H9 (cell line): ENCODE data around the gene ACTL8. TPM values are rescaled to one million over a fixed set of nuclear protein-coding genes. Genes with fewer than 3 reads are reported as not detected.

ENCODE experiments used
- DNase-seq: peaks from one replicate; pipeline ENCODE4 v3.0.0-alpha.2; 2017
- H2AFZ ChIP-seq: one replicate; pipeline ENCODE4 v1.6.1; 2013; ENCODE audit warnings: mild to moderate bottlenecking, low read length, control low read depth, moderate library complexity
- H2AK5ac ChIP-seq: 2 replicates; pipeline ENCODE4 v1.6.1; 2013; ENCODE audit warnings: low read length, control low read depth, mixed read lengths; ENCODE audit not compliant: insufficient read length
- H2BK120ac ChIP-seq: one replicate; pipeline ENCODE4 v1.6.1; 2013; ENCODE audit warnings: low read depth, mild to moderate bottlenecking, low read length, control low read depth, inconsistent platforms; ENCODE audit not compliant: poor library complexity, severe bottlenecking
- H2BK12ac ChIP-seq: 2 replicates; pipeline ENCODE4 v1.6.1; 2013; ENCODE audit warnings: low read length, control low read depth, mixed read lengths, low read depth; ENCODE audit not compliant: insufficient read length
- H2BK15ac ChIP-seq: 2 replicates; pipeline ENCODE4 v1.6.1; 2013; ENCODE audit warnings: low read depth, low read length, control low read depth
- H2BK20ac ChIP-seq: one replicate; pipeline ENCODE4 v1.6.1; 2013; ENCODE audit warnings: low read depth, mild to moderate bottlenecking, low read length, control low read depth, inconsistent platforms; ENCODE audit not compliant: poor library complexity, severe bottlenecking
- H2BK5ac ChIP-seq: 2 replicates; pipeline ENCODE4 v1.6.1; 2013; ENCODE audit warnings: low read length, control low read depth, mixed read lengths; ENCODE audit not compliant: insufficient read length
- H3K14ac ChIP-seq: 2 replicates; pipeline ENCODE4 v1.6.1; 2013; ENCODE audit warnings: low read length, control low read depth; ENCODE audit not compliant: insufficient read depth
- H3K18ac ChIP-seq: 2 replicates; pipeline ENCODE4 v1.6.1; 2013; ENCODE audit warnings: low read depth, mild to moderate bottlenecking, mixed read lengths, low read length, control low read depth; ENCODE audit not compliant: insufficient read length
- H3K23ac ChIP-seq: 2 replicates; pipeline ENCODE4 v1.6.1; 2013; ENCODE audit warnings: low read length, control low read depth, mixed read lengths, low read depth; ENCODE audit not compliant: insufficient read length
- H3K23me2 ChIP-seq: 2 replicates; pipeline ENCODE4 v1.6.1; 2013; ENCODE audit warnings: low read depth, mild to moderate bottlenecking, mixed read lengths, low read length, control low read depth; ENCODE audit not compliant: insufficient read length, poor library complexity, severe bottlenecking
- H3K27ac ChIP-seq: 2 replicates; pipeline ENCODE4 v1.5.1; 2013; ENCODE audit warnings: low read length, control low read depth, mixed read lengths, low read depth; ENCODE audit not compliant: insufficient read length
- H3K27me3 ChIP-seq: 2 replicates; pipeline ENCODE4 v1.6.1; 2013; ENCODE audit warnings: low read length, control low read depth, inconsistent platforms; ENCODE audit not compliant: insufficient read depth
- H3K4ac ChIP-seq: 2 replicates; pipeline ENCODE4 v1.6.1; 2013; ENCODE audit warnings: low read depth, mild to moderate bottlenecking, control low read depth, inconsistent platforms, low read length, moderate library complexity
- H3K4me1 ChIP-seq: 2 replicates; pipeline ENCODE4 v1.6.1; 2013; ENCODE audit warnings: low read length, control low read depth, inconsistent platforms; ENCODE audit not compliant: insufficient read depth
- H3K4me2 ChIP-seq: 2 replicates; pipeline ENCODE4 v1.6.1; 2013; ENCODE audit warnings: low read length, control low read depth, mixed read lengths; ENCODE audit not compliant: insufficient read length, insufficient read depth
- H3K56ac ChIP-seq: 2 replicates; pipeline ENCODE4 v1.6.1; 2013; ENCODE audit warnings: low read depth, mild to moderate bottlenecking, mixed read lengths, low read length, control low read depth; ENCODE audit not compliant: insufficient read length
- H3K79me1 ChIP-seq: 2 replicates; pipeline ENCODE4 v1.6.1; 2013; ENCODE audit warnings: low read depth, mild to moderate bottlenecking, moderate library complexity, low read length, control low read depth, inconsistent platforms; ENCODE audit not compliant: insufficient read depth, poor library complexity, severe bottlenecking
- H3K79me2 ChIP-seq: 2 replicates; pipeline ENCODE4 v1.6.1; 2013; ENCODE audit warnings: low read length, control low read depth, inconsistent platforms; ENCODE audit not compliant: insufficient read depth
- H3K9ac ChIP-seq: 2 replicates; pipeline ENCODE4 v1.6.1; 2013; ENCODE audit warnings: low read length, control low read depth, mixed read lengths; ENCODE audit not compliant: insufficient read length; ENCODE audit errors: extremely low read depth
- H3K9me3 ChIP-seq: one replicate; pipeline ENCODE4 v1.6.1; 2013; ENCODE audit warnings: low read depth, low read length, inconsistent platforms; ENCODE audit not compliant: control insufficient read depth
- H3T11ph ChIP-seq: one replicate; pipeline ENCODE4 v1.6.1; 2013; ENCODE audit warnings: mild to moderate bottlenecking, low read length, control low read depth, inconsistent platforms
- H4K20me1 ChIP-seq: one replicate; pipeline ENCODE4 v1.6.1; 2013; ENCODE audit not compliant: control insufficient read depth, insufficient read length, insufficient read depth
- H4K5ac ChIP-seq: 2 replicates; pipeline ENCODE4 v1.6.1; 2013; ENCODE audit warnings: low read depth, mild to moderate bottlenecking, mixed read lengths, low read length, control low read depth; ENCODE audit not compliant: insufficient read length
- H4K8ac ChIP-seq: replicated peaks from 2 replicates; pipeline ENCODE4 v1.6.1; 2013; ENCODE audit warnings: low read length, control low read depth, mixed read lengths, low read depth; ENCODE audit not compliant: insufficient read length
- H4K91ac ChIP-seq: 2 replicates; pipeline ENCODE4 v1.6.1; 2013; ENCODE audit warnings: low read depth, mild to moderate bottlenecking, moderate library complexity, mixed read lengths, low read length, control low read depth; ENCODE audit not compliant: insufficient read length
- H3K27ac Mint-ChIP-seq, 3 experiments: 2 replicates in 2 of 3; 3 replicates in 1 of 3; pipeline ENCODE4 v1.8.0; 2020 to 2021; ENCODE audit warnings: mixed read lengths in 3 of 3, mild to moderate bottlenecking in 1 of 3, moderate library complexity in 1 of 3
- H3K27me3 Mint-ChIP-seq: 2 replicates; pipeline ENCODE4 v1.8.0; 2021; ENCODE audit warnings: low read depth, mild to moderate bottlenecking, moderate library complexity, mixed read lengths
- H3K36me3 Mint-ChIP-seq, 3 experiments: 2 replicates in 2 of 3; 3 replicates in 1 of 3; pipeline ENCODE4 v1.8.0; 2020 to 2021; ENCODE audit warnings: low read depth in 3 of 3, mixed read lengths in 3 of 3; ENCODE audit not compliant: insufficient read depth in 1 of 3
- H3K4me1 Mint-ChIP-seq, 2 experiments: 2 replicates each; pipeline ENCODE4 v1.8.0; 2020; ENCODE audit warnings: mixed read lengths in 2 of 2
- H3K4me3 Mint-ChIP-seq, 2 experiments: 2 replicates in 1 of 2; 3 replicates in 1 of 2; pipeline ENCODE4 v1.8.0; 2020 to 2021; ENCODE audit warnings: mild to moderate bottlenecking in 2 of 2, mixed read lengths in 2 of 2, moderate library complexity in 1 of 2
- H3K9me3 Mint-ChIP-seq, 2 experiments: 2 replicates in 1 of 2; 3 replicates in 1 of 2; pipeline ENCODE4 v1.8.0; 2020; ENCODE audit warnings: mild to moderate bottlenecking in 2 of 2, mixed read lengths in 2 of 2, moderate library complexity in 1 of 2
- CTCF ChIP-seq: fragments of 200-600 bp; sonication (generic); conservative IDR thresholded peaks from 3 replicates; pipeline ENCODE4 v1.8.0; 2021; ENCODE audit warnings: antibody characterized with exemption, mild to moderate bottlenecking
- WGBS: extraction: QIAGEN DNeasy Blood & Tissue Kit; methylation state at CpG from one replicate; pipeline ENCODE4 v1.1.7; 2013; ENCODE audit warnings: missing lambda C conversion rate, low lambda C conversion rate, mixed read lengths; ENCODE audit not compliant: insufficient read length; ENCODE audit errors: extremely low coverage; 5-methylcytosine and 5-hydroxymethylcytosine counted together
- total RNA-seq: library from RNA; stranded (reverse); gene quantifications from 2 replicates; pipeline ENCODE4 v1.2.1, GENCODE V29; 2021

The ACTL8 gene
- total RNA-seq, 1 experiment from 2014 or later = not detected

- Histone ChIP-seq H3K23me2 (no peaks in the 10 kb centered on the region), H3K14ac (no peak overlapping the region), H3K9ac (no peak overlapping the region), H3K27ac (no peak overlapping the region), H3K9me3 (no peaks in the 10 kb centered on the region), H3K27me3 (no peaks in the 10 kb centered on the region), H3K18ac (no peak overlapping the region), H3T11ph (no peak overlapping the region), H3K4me1 (no peaks in the 10 kb centered on the region), H3K4ac (no peak overlapping the region), H2AK5ac (no peak overlapping the region), H2BK12ac (no peak overlapping the region), H2BK20ac (no peak overlapping the region), H2BK120ac (no peak overlapping the region), H3K23ac (no peak overlapping the region), H2BK5ac (no peak overlapping the region), H4K91ac (no peak overlapping the region), H2AFZ (no peak overlapping the region), H4K5ac (no peak overlapping the region), H3K4me2 (no peak overlapping the region), H4K8ac (no peak overlapping the region), H4K20me1 (no peaks in the 10 kb centered on the region), H3K79me2 (no peaks in the 10 kb centered on the region), H3K79me1 (no peaks in the 10 kb centered on the region), H3K56ac (no peak overlapping the region), H2BK15ac (no peak overlapping the region)
- H3K36me3 Mint-ChIP-seq = no peaks in the 10 kb centered on the region
- H3K27me3 Mint-ChIP-seq = peaks cover 18% of the 10 kb centered on the region
- no peak overlapping the region for H3K27ac Mint-ChIP-seq
- TF ChIP-seq CTCF = no peak
- no CpG with 5 or more reads among the region's 7 CpGs for WGBS
- no peaks in the 10 kb centered on the region for H3K9me3 Mint-ChIP-seq
- peaks cover 0 to 4% of the 10 kb centered on the region in 2 experiments; a peak in 2 of 4 replicates for H3K4me1 Mint-ChIP-seq
- DNase-seq = no peak
- H3K4me3 Mint-ChIP-seq = no peak overlapping the region
Observed at GRCh38 chr1:17798011-17798410, 42.9 kb downstream of the ACTL8 start.
